ENCODE measurements around the gene PLEKHS1.

Gene PLEKHS1

GRCh38 chr10:113751181-113751732, at the start of gene PLEKHS1:
Gene PLEKHS1 (plus strand): TSS chr10:113751682. CDS start chr10:113755278, 3,596 bp downstream.
- DNase-seq, result no peak

- DNase-seq, result peak; percentile 21
These were observed 46.7 kb upstream of the PLEKHS1 start for GRCh38 chr10:113704637-113705343.

GRCh38 chr10:113705344-113705652, 46.2 kb upstream of the PLEKHS1 start:
- no peak for DNase-seq

GRCh38 chr10:113706623-113707022, 44.9 kb upstream of the PLEKHS1 start:
- DNase-seq, result no peak

GRCh38 chr10:113708640-113709039, 42.8 kb upstream of the PLEKHS1 start:
- DNase-seq, result no peak

GRCh38 chr10:113709221-113709838, 42.2 kb upstream of the PLEKHS1 start:
- no peak for DNase-seq

GRCh38 chr10:113711142-113711541, 40.3 kb upstream of the PLEKHS1 start:
- DNase-seq, result no peak

- no peak for DNase-seq
These were observed 39.5 kb upstream of the PLEKHS1 start for GRCh38 chr10:113712024-113712423.

GRCh38 chr10:113712755-113713639, 38.5 kb upstream of the PLEKHS1 start:
- no peak for DNase-seq

GRCh38 chr10:113713640-113713982, 37.9 kb upstream of the PLEKHS1 start:
- no peak for DNase-seq

GRCh38 chr10:113716109-113716910, 35.2 kb upstream of the PLEKHS1 start:
- DNase-seq, result no peak

- no peak for DNase-seq
These were observed 32.3 kb upstream of the PLEKHS1 start for GRCh38 chr10:113718969-113719822.

- DNase-seq, result no peak
These were observed 31.1 kb upstream of the PLEKHS1 start for GRCh38 chr10:113720386-113720785.

- DNase-seq, result no peak
These were observed 19.2 kb upstream of the PLEKHS1 start for GRCh38 chr10:113732160-113732881.

GRCh38 chr10:113732966-113733365, 18.5 kb upstream of the PLEKHS1 start:
- no peak for DNase-seq

GRCh38 chr10:113733635-113734034, 17.8 kb upstream of the PLEKHS1 start:
- DNase-seq, result no peak

- DNase-seq, result no peak
These were observed 15.6 kb upstream of the PLEKHS1 start for GRCh38 chr10:113735913-113736312.

- DNase-seq, result no peak
These were observed 14.9 kb upstream of the PLEKHS1 start for GRCh38 chr10:113736576-113736975.

GRCh38 chr10:113739031-113739430, 12.5 kb upstream of the PLEKHS1 start:
- no peak for DNase-seq

- DNase-seq, result no peak
These were observed 11.9 kb upstream of the PLEKHS1 start for GRCh38 chr10:113739577-113739976.

- DNase-seq, result no peak
These were observed 10.6 kb upstream of the PLEKHS1 start for GRCh38 chr10:113740850-113741249.
